A549 (cell line): ENCODE measurements around the gene CPNE7. TPM values are rescaled to one million over a fixed set of nuclear protein-coding genes. Genes with fewer than 3 reads are reported as not detected.

Experiments
- ATAC-seq, 2 experiments: fragments of 200-7000 bp in 1 of 2; fragments of >200 bp in 1 of 2; cut with Nextera tagmentation in 1 of 2; cut with Tn5 transposase in 1 of 2; 3 replicates each; pipeline versions ENCODE4 v1.8.0 to v1.9.1; 2018 to 2020; ENCODE audit warnings: mild to moderate bottlenecking in 1 of 2, moderate library complexity in 1 of 2
- CTCF ChIA-PET: fragments of 300-600 bp; sonication (Branson Sonifier 250); formaldehyde crosslinking; extraction: SDS; loops from one replicate; lab custom pipeline; 2021; ENCODE audit warnings: antibody characterized with exemption, inconsistent platforms; lab: Yijun Ruan, JAX
- POLR2A ChIA-PET: fragments of 350-600 bp; formaldehyde crosslinking; extraction: SDS; loops from one replicate; lab custom pipeline; 2021; ENCODE audit warnings: antibody characterized with exemption, inconsistent platforms; lab: Yijun Ruan, JAX
- DNase-seq, 2 experiments: peaks; one replicate each; pipeline versions ENCODE4 v3.0.0 to v3.0.0-alpha.2; 2011 to 2016; ENCODE audit warnings: low read depth in 1 of 2, low spot score in 1 of 2
- FAIRE-seq: peaks from 2 replicates; lab custom pipeline; 2011; peaks lifted over from hg19 to GRCh38; lab: Jason Lieb, UNC
- H3K27ac ChIP-seq, 2 experiments: fragments of >200 bp; sonication (Bioruptor Twin); formaldehyde crosslinking; 3 replicates each; pipeline ENCODE4 v1.5.1; 2016 to 2017
- H3K4me1 ChIP-seq: fragments of >200 bp; sonication (Bioruptor Twin); formaldehyde crosslinking; 3 replicates; pipeline ENCODE4 v1.6.1; 2016
- H3K4me2 ChIP-seq: fragments of >200 bp; sonication (Bioruptor Twin); formaldehyde crosslinking; 3 replicates; pipeline ENCODE4 v1.6.1; 2016
- H3K4me3 ChIP-seq: fragments of >200 bp; sonication (Bioruptor Twin); formaldehyde crosslinking; 3 replicates; pipeline ENCODE4 v1.5.1; 2016
- H3K9me3 ChIP-seq: fragments of >200 bp; sonication (Bioruptor Twin); formaldehyde crosslinking; 3 replicates; pipeline ENCODE4 v1.6.1; 2016
- BHLHE40 ChIP-seq: IDR thresholded peaks from 2 replicates; pipeline ENCODE4 v1.6.1; 2012; ENCODE audit warnings: low read depth, low read length, inconsistent platforms
- CBX2 ChIP-seq: fragments of 200-600 bp; sonication (generic); IDR thresholded peaks from 2 replicates; pipeline ENCODE4 v1.6.1; 2016; ENCODE audit warnings: low read depth, mild to moderate bottlenecking, borderline replicate concordance
- CBX8 ChIP-seq: fragments of 200-600 bp; sonication (generic); IDR thresholded peaks from 2 replicates; pipeline ENCODE4 v1.6.1; 2016
- CHD2 ChIP-seq: fragments of 150-350 bp; IDR thresholded peaks from 2 replicates; pipeline ENCODE4 v1.6.1; 2014; ENCODE audit warnings: low read length; ENCODE audit not compliant: partially characterized antibody
- CHD4 ChIP-seq: fragments of 200-600 bp; sonication (generic); IDR thresholded peaks from 2 replicates; pipeline ENCODE4 v1.6.1; 2016; ENCODE audit warnings: antibody characterized with exemption, mild to moderate bottlenecking, borderline replicate concordance
- E2F6 ChIP-seq: IDR thresholded peaks from 2 replicates; pipeline ENCODE4 v1.6.1; 2012; ENCODE audit warnings: low read depth, borderline replicate concordance
- ELK1 ChIP-seq: fragments of 150-350 bp; IDR thresholded peaks from 2 replicates; pipeline ENCODE4 v1.6.1; 2014; ENCODE audit warnings: low read depth, mild to moderate bottlenecking, low read length
- FOSB ChIP-seq: fragments of 250-450 bp; sonication (Bioruptor Pico); IDR thresholded peaks from 2 replicates; pipeline ENCODE4 v1.5.0; 2020; ENCODE audit warnings: mild to moderate bottlenecking, moderate library complexity
- HDAC2 ChIP-seq: fragments of 200-600 bp; sonication (generic); IDR thresholded peaks from 2 replicates; pipeline ENCODE4 v1.6.1; 2016
- HOXB13 ChIP-seq: fragments of 250-450 bp; sonication (Bioruptor Pico); IDR thresholded peaks from 2 replicates; pipeline ENCODE4 v1.5.0; 2020; ENCODE audit warnings: low read depth, mild to moderate bottlenecking, moderate library complexity
- HOXB5 ChIP-seq: fragments of 250-450 bp; sonication (Bioruptor Pico); IDR thresholded peaks from 2 replicates; pipeline ENCODE4 v1.5.0; 2020; ENCODE audit warnings: mild to moderate bottlenecking, moderate library complexity
- JUNB ChIP-seq: fragments of >200 bp; sonication (Bioruptor Twin); formaldehyde crosslinking; IDR thresholded peaks from 2 replicates; pipeline ENCODE4 v1.6.1; 2016
- KDM5A ChIP-seq: fragments of 200-600 bp; sonication (generic); IDR thresholded peaks from 2 replicates; pipeline ENCODE4 v1.6.1; 2016; ENCODE audit warnings: antibody characterized with exemption, mild to moderate bottlenecking
- MAFK ChIP-seq: fragments of 450-650 bp; IDR thresholded peaks from 2 replicates; pipeline ENCODE4 v1.6.1; 2014; ENCODE audit not compliant: partially characterized antibody
- MAX ChIP-seq: IDR thresholded peaks from 2 replicates; pipeline ENCODE4 v1.6.1; 2012
- NFE2L2 ChIP-seq: fragments of 150-350 bp; conservative IDR thresholded peaks from 2 replicates; pipeline ENCODE4 v1.6.1; 2014; ENCODE audit warnings: low read length
- PBX3 ChIP-seq: IDR thresholded peaks from 2 replicates; pipeline ENCODE4 v1.6.1; 2012
- RAD21 ChIP-seq, 2 experiments: fragments of >200 bp in 1 of 2; sonication (Bioruptor Twin) in 1 of 2; formaldehyde crosslinking in 1 of 2; IDR thresholded peaks in 1 of 2; conservative IDR thresholded peaks in 1 of 2; 2 replicates in 1 of 2; 3 replicates in 1 of 2; pipeline ENCODE4 v1.6.1; 2012 to 2018; ENCODE audit warnings: inconsistent platforms in 1 of 2
- RCOR1 ChIP-seq: fragments of 150-350 bp; IDR thresholded peaks from 2 replicates; pipeline ENCODE4 v1.6.1; 2014; ENCODE audit warnings: antibody characterized with exemption, low read length, low read depth
- RNF2 ChIP-seq: fragments of 200-600 bp; sonication (generic); IDR thresholded peaks from 2 replicates; pipeline ENCODE4 v1.6.1; 2016; ENCODE audit warnings: low read depth, mild to moderate bottlenecking, antibody characterized with exemption, moderate library complexity, borderline replicate concordance
- SREBF2 ChIP-seq: fragments of 450-650 bp; IDR thresholded peaks from 2 replicates; pipeline ENCODE4 v1.6.1; 2014; ENCODE audit warnings: mild to moderate bottlenecking, moderate library complexity
- WGBS: methylation state at CpG from one replicate; pipeline ENCODE4 v1.1.6; 2017; ENCODE audit errors: missing lambda C conversion rate; 5-methylcytosine and 5-hydroxymethylcytosine counted together
- polyA plus RNA-seq, 4 experiments: library from polyadenylated mRNA; depleted of rRNA in 3 of 4; stranded (reverse); fragments of >200 nt; fragmentation: RNase III in 1 of 4; extraction: RNeasy Plus Mini Kit Qiagen cat#74134 plus additional on column Dnase treatment in 1 of 4; gene quantifications; 2 replicates in 3 of 4; 3 replicates in 1 of 4; pipeline ENCODE4 v1.2.3, GENCODE V29; 2011 to 2017

The CPNE7 gene
- polyA plus RNA-seq, 2 of the 4 experiments (the other 2 are of a cell fraction): 22.8 to 45.2 TPM

- 95% methylated on average over 9 of the region's 18 CpGs for WGBS
- CTCF ChIA-PET: interaction anchor here (0.6 to 2.5 kb wide), 5 partner anchors 12 to 150 kb away, joined by 3 to 10 read pairs (median 3); no protein-coding TSS in a partner anchor
- ATAC-seq: peak in 1 of 2 experiments; percentile 19; a peak in 3 of 6 replicates
Measured at GRCh38 chr16:89621136-89621697, 45.7 kb downstream of the CPNE7 start.

GRCh38 chr16:89621698-89622409, 46.3 kb downstream of the CPNE7 start:
- TF ChIP-seq CHD2 (no peak), CHD4 (no peak), MAX (no peak), MAFK (peak; percentile 24), RNF2 (no peak)
- ATAC-seq (no peak), FAIRE-seq (no peak), DNase-seq (no peak)
- ChIA-PET POLR2A (no interaction called here), CTCF (interaction anchor here (1.0 to 2.3 kb wide), 3 partner anchors 13 to 149 kb away, joined by 3 to 12 read pairs (median 4); no protein-coding TSS in a partner anchor)
- no peak overlapping the region for H3K27ac ChIP-seq
- peaks cover 19% of the 10 kb centered on the region for H3K4me1 ChIP-seq
- H3K9me3 ChIP-seq: no peaks in the 10 kb centered on the region
- no peak overlapping the region for H3K4me3 ChIP-seq
- no peak overlapping the region for H3K4me2 ChIP-seq
- WGBS: 86% methylated on average over 25 of the region's 32 CpGs

More at GRCh38 chr16:89621136-89621697, 45.7 kb downstream of the CPNE7 start:
- H3K27ac ChIP-seq: peak overlapping the region; percentile 21 to 51; a peak in 2 of 6 replicates
- H3K4me2 ChIP-seq: no peak overlapping the region
- no peaks in the 10 kb centered on the region for H3K9me3 ChIP-seq
- H3K4me3 ChIP-seq: no peak overlapping the region
- TF ChIP-seq RCOR1: no peak
- TF ChIP-seq SREBF2: no peak
- TF ChIP-seq BHLHE40: no peak
- no peak for TF ChIP-seq NFE2L2
- no peak for TF ChIP-seq CBX8
- no peak for TF ChIP-seq E2F6
- no peak for TF ChIP-seq JUNB
- no peak for TF ChIP-seq CBX2
- TF ChIP-seq HOXB5: no peak
- no peak for TF ChIP-seq PBX3
- TF ChIP-seq RAD21 (conservative IDR thresholded peaks at IDR 0.05 in 1 of 2, IDR thresholded peaks at IDR 0.05 in 1 of 2): no peak
- TF ChIP-seq KDM5A: no peak
- no peak for TF ChIP-seq HDAC2
- TF ChIP-seq HOXB13: no peak
- no peak for TF ChIP-seq ELK1
- no peak for TF ChIP-seq FOSB (CRISPR knock-in tag)
- no peak for FAIRE-seq
- POLR2A ChIA-PET: no interaction called here
- DNase-seq: no peak
- peaks cover 19% of the 10 kb centered on the region for H3K4me1 ChIP-seq
